Activated T-helper 9 cell treated with anti-CD3 and anti-CD28 coated beads, Interleukin-2, amount 50 U/mL, for 16 hours (primary cell): ENCODE measurements around the gene BRD1.

ENCODE experiments used
- DNase-seq: peaks from one replicate; pipeline ENCODE4 v3.0.0-alpha.2; 2020; ENCODE audit warnings: low read depth

BRD1 gene

GRCh38 chr22:49827853-49828598, at the start of gene BRD1:
Gene BRD1 (minus strand): TSS chr22:49827873. CDS start chr22:49824317, 3,556 bp downstream.
- DNase-seq: peak; percentile 52

- DNase-seq: no peak
These were observed 45.7 kb upstream of the BRD1 start for GRCh38 chr22:49873228-49873940.

GRCh38 chr22:49872347-49872746, 44.7 kb upstream of the BRD1 start:
- no peak for DNase-seq

- DNase-seq: no peak
These were observed 43.8 kb upstream of the BRD1 start for GRCh38 chr22:49871482-49871881.

- DNase-seq: no peak
These were observed 42.4 kb upstream of the BRD1 start for GRCh38 chr22:49869845-49870712.

- DNase-seq: no peak
These were observed 41.6 kb upstream of the BRD1 start for GRCh38 chr22:49869086-49869830.

- DNase-seq: no peak
These were observed 39.9 kb upstream of the BRD1 start for GRCh38 chr22:49867303-49868265.

- no peak for DNase-seq
These were observed 39.0 kb upstream of the BRD1 start for GRCh38 chr22:49866646-49867045.

- no peak for DNase-seq
These were observed 38.5 kb upstream of the BRD1 start for GRCh38 chr22:49866134-49866533.

GRCh38 chr22:49865156-49865555, 37.5 kb upstream of the BRD1 start:
- no peak for DNase-seq

- no peak for DNase-seq
These were observed 36.3 kb upstream of the BRD1 start for GRCh38 chr22:49863931-49864330.

GRCh38 chr22:49862496-49862776, 34.8 kb upstream of the BRD1 start:
- no peak for DNase-seq

- no peak for DNase-seq
These were observed 34.2 kb upstream of the BRD1 start for GRCh38 chr22:49861642-49862495.

- no peak for DNase-seq
These were observed 31.2 kb upstream of the BRD1 start for GRCh38 chr22:49858827-49859226.

- no peak for DNase-seq
These were observed 29.3 kb upstream of the BRD1 start for GRCh38 chr22:49856766-49857618.

GRCh38 chr22:49856343-49856742, 28.7 kb upstream of the BRD1 start:
- DNase-seq: no peak

GRCh38 chr22:49855251-49855911, 27.7 kb upstream of the BRD1 start:
- DNase-seq: no peak
